ENCODE results near the gene TGFBR3.
"Not testable (repeated sequence)": the region's sequence is repeated elsewhere in the genome, so short reads cannot be mapped to it uniquely, and the experiment has no call there.

TGFBR3 gene

DNA sequence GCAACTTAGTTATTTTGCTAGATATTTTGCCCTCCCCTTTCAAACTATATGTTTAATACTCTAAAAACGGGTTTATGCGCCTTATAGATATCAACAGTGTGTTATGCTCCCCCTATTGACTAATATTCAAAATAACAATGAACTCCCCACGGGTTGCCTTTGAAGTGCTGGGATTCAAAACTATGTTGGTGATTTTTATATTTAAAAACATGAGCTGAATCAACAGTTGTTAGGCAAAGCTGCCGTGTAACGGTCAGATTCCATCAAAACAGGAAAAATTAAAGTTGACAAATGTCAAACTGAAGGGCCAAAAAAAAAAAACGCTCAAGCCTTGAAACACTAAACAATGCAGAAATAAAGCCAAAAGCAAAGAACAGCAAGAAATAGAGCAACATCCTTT is 2.5 kb downstream of the TGFBR3 start:
- DNase-seq (ENCODE audit: low read depth), result no peak

DNA sequence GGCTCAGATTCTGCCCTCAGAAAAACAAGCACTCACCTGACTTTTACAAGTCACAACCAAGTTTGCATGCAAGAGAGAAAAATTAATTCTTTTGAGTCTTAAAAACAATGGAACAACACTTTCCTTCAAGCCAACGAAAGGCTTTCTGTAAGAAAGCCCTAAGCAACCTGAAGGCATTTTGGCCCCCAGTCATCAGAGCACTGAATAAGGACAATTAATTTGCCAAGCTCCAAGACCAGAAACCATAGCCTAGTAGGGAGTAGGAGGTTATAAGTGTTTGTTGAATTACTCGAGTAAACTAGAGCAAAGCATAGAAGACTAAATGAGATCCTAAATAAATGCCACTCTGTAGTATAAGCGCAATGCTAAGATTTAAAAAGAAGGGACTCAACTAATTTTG is 4.7 kb downstream of the TGFBR3 start:
- DNase-seq (ENCODE audit: low read depth), result no peak

DNA sequence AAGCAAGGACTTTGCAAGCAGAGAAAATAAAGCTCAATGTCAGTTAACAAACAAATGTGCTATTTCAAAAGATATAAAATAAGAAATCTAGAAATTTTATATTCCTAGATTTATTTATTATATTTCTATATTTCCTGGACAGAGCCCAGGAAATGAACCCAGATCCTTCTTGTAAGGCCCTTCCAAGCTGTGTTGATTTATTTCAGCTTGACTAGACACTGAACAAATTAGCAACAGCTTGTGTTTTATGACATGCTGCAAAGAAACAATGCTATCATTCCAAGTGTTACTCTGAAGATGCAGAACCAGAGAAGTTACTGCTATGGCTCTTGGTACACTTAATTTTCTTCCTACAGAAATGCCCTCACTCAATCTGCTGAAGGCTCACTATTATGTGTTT is 6.2 kb downstream of the TGFBR3 start:
- DNase-seq (ENCODE audit: low read depth), result no peak

DNA sequence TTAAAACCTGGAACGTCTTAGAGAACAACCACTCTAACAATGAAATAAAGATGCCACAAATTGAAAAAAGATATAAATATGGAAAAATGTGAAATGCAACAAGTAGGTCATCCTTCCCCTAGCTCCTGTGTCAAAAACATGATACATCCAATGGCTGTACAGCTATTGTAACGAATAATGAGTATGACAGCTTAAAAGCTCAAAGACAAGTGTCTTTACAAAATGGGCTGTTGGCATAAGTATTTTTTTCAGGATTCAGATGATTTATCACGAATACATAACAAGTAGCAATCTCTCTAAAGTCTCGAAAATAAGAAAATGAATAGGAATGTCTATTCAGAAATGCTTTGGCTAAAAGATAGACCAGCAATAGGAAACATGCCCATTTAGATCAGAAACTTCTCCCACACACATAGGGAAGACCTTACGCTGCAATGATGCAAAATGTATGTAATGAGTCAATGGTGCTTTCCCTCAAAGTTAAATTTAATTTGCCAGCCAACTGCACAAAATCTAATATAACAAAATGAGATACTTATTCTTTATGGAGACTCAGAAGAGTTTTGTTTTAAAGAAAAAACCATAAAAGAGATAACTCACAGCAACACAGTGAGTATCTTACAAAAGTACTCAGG is 8.3 kb downstream of the TGFBR3 start:
- no peak for DNase-seq (ENCODE audit: low read depth)

DNA sequence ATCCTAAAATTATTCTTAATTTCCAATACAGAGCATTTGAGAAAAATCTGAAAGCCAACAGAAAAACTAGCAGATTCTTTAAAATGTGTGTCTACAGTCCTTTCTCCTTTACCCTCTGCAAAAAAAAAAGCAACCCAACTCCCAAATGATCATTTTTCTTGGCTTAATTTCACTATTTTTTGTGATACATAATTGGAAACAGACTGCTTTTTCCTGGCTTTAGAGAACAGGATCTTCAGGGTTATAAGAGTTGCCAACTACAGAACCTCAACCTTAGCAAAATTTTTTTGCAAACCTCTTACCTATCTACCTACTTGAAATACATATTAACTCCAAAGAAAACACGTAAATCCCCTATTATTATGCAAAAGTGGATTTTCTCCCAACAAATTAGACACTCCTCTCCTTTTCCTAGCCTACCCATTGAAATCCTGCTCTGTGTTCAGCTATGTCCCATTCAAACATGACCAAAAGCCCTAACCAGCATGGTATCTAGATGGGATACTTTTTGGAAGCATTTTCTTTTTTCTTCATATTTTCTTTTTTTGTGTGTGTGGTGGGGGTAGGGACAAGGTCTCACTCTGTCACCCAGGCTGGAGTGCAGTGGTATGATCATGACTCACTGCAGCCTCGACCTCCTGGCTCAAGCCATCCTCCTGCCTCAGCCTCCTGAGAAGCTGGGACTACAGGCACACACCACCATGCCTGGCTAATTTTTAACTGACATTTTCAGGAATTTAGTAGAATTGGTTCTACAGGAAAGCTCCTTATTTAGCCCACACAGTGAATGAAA is 9.0 kb downstream of the TGFBR3 start:
- no peak for DNase-seq (ENCODE audit: low read depth)

DNA sequence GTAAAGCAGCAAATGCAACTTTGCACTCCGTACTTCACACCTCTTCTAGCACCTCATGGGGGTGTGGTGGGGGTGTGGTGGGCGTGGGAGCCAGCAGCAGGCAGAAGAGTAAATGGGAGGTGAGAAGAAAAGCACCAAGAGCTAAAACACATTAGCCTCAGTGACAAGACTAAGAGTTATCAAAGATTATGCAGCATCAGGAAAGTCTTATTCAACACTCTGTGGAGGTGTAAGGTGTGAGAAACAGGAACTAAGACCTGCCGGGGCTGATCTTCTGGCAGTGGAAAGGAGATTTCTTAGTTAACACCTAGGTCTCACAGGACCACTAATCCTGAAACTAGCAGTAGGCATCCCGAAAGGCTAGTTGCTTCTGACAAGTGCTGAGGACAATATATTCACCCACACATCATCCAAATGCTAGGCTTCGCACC is 9.9 kb downstream of the TGFBR3 start:
- DNase-seq (ENCODE audit: low read depth), result no peak

DNA sequence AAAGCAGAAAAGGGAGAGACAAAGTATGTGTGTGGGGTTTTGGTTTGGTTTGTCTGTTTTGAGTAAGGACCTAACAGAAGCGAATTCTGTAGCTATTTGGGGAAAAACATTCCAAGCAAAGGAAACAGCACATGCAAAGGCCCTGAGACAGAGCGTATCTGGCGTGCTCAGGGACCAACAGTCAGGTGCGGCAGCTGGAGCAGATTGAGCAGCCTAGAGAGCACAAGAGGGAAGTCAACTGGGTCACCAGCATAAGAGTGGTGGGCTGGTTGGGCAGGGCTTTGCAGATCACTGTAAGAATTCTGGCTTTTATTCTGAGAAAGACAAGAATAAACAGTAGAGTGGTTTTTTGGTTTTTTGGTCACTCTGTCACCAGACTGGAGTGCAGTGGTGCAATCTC is 11.8 kb downstream of the TGFBR3 start:
- DNase-seq (ENCODE audit: low read depth), result no peak

DNA sequence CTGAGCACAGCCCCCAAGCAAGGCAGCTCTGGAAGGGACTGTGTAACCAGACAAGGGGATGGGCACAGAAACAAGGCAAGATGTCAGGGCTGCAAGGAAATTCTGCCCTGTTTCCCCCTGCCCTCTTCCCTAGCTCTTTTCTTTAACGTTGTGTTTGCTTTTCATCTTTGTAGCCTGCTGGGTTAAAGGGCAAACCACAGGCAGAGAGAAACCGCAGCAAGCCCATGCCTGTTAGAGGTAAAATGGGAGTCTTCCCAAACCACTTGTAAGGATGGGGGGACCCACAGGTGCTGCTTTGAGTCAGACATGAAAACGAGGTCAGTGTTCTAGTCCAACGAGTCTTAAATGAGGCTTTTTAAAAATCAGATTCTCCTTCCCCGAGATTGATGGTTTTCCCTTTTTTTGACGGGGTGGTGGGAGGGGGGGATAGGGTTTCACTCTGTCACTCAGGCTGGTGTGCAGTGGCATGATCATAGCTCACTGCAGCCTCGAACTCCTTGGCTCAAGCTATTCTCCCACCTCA is 13.3 kb downstream of the TGFBR3 start:
- no peak for DNase-seq (ENCODE audit: low read depth)

DNA sequence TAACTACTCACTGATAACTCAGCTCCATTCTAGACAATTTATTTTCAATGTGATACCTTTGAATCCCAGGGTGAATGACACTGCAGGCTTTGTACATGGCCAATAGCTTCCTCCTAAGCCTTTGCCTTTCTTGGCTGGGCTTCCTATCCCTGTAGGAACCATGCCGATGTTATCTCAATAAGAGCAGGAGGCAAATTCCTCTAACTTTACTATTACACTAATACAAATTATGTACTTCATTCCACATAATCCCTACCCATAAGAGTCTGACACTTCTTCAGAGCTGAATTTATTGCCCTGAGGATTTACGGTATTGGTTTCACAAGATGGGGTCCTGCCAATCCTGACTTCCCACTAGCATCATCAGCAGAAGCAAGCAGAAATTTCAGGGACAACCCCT is 14.0 kb downstream of the TGFBR3 start:
- no peak for DNase-seq (ENCODE audit: low read depth)

DNA sequence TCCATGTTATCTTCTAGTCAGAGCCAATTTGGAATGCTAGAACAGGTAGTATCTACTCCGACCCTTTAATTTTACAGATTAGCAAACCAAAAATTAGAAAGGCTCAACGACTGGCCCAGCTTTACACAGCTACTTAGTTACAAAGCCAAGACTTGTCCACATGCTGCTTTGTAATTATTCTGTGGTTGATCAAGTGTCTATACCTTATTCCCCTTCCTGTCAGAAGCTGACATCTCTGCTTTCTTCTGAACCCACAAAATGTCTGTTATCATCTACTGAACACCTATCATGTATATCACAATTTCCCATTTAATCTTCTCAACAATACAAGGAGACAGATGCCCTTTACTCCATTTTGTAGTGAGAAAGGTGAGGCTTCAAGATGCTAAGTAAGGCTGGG is 15.6 kb downstream of the TGFBR3 start:
- DNase-seq (ENCODE audit: low read depth), result no peak

DNA sequence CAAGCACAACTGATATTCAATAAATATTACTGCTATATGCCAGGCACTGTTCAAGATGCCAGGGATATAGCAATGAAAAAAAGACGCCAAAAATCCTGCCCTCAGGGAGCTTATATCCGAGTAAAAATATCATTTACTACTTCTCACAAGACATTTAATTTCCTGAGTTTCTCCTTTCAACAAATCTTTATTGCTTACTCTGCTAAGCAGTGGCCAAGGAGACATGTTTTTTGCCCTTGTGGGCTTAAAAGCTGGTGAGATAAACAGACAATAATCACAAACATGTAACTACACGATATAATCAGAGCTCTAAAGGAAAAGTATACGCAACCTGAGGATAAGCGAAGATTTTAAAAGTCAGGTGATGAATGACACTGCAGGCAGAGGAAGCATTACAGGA is 19.5 kb downstream of the TGFBR3 start:
- no peak for DNase-seq (ENCODE audit: low read depth)

DNA sequence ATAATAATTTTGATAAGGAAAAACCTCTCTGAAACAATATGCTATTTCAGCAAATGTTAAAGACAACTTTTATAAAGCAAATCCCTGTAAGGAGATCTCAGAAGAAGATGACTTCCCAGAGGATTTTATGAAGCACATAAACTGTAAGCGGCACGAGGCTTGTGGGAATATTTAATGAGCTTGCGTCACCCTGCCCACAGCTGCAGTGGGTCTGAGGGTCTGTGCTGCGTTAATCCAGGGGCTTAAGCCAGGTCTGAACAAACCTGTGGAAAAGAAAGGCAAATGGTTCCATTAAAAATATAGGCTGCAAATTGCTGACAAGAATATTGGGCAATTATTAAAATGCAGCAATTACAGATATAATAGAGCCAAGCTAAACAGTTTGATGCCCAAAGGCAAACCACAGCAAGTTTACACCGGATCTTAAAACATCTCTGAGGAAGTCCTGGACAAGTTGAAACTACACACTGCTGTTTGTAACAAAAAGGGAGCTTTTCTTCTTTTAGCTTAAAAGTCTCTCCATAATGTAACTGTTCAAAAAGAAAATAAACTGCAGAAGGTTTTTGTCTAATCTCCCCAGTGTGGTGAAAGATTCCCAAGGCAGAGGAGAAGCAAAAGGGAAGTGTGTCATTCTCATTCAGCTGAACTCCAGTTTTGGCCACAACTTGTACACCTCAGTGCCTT is 21.8 kb downstream of the TGFBR3 start:
- no peak for DNase-seq (ENCODE audit: low read depth)

DNA sequence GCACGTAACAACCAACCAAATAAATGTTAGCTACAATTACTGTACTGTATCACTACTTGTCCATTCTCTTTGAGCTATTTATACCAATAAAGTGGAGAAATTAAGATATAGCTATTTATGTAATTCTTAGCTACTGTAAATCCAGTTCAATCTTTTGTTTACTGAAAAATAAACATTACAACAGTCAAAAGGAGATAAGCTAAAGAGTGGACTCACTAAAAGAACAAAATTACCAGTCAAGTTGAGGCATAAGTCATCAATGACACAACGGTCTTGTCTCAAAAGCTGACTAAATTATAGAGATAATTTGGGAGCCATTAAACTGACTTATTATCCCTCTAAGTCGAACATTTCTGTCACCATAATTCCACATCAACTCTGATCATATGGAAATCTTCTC is 22.5 kb downstream of the TGFBR3 start:
- no peak for DNase-seq (ENCODE audit: low read depth)

DNA sequence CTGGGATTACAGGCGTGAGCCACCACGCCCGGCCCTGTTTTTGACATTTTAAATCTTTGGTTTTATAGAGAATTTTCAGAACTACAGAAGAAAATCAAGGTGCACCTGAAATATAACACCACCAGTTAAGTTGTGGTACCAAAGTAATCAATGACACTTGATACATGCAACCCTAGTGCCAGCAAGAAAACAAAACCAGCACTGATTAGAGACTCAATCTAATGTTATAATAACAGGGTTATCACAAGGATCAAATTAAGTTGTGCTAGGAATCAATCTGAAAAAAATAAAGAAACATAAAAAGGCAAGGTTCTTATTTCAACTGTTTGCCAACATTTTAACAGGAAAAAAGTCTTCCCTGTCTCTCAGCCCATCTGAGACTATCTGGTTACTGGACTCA is 23.8 kb downstream of the TGFBR3 start:
- DNase-seq (ENCODE audit: low read depth), result no peak

DNA sequence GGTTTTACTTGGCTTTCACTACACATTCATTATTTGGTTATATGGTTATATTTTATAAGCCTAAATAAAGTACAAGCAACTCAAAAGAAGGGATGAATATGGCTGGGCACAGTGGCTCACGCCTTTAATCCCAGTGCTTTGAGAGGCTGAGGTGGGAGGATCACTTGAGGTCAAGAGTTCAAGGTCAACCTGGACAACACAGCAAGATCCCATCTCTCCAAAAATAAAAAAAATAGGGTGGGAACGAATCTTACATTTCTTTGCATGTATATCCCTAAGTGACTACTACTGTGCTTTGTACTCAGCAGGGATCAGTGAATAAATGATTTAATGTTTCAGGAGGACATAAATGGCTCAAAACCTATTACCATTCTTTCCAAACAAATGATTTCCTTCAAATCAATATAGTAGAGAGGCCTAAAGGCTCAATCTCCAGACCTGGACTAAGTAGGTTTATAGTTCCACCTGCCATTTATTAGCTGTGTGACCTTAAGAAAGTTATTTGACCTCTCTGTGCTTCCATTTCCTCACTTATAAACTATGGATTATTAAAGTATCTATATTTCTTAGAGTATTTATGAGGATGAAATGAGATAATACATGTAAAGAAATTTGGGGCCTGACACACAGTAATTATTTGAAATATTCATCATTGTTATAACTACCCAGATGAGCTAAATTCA is 28.3 kb downstream of the TGFBR3 start:
- no peak for DNase-seq (ENCODE audit: low read depth)

DNA sequence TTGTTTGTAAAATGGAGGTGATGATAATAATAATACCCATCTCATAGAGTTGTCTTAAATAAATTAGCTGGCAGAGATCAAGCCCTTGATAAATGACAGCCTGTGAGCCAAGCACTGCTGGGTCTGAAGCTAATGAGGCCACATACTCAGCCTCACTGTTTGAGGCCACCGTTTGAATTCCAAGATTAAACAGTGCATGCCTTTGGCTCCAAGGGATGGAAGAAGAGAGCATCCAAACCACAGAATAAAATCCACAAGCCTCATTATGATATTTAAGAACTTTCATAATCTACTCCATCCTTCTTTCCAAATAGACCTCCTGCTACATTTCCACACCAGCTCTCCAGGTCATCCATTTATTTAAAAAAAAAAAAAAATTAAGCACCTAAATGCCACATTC is 29.0 kb downstream of the TGFBR3 start:
- no peak for DNase-seq (ENCODE audit: low read depth)

DNA sequence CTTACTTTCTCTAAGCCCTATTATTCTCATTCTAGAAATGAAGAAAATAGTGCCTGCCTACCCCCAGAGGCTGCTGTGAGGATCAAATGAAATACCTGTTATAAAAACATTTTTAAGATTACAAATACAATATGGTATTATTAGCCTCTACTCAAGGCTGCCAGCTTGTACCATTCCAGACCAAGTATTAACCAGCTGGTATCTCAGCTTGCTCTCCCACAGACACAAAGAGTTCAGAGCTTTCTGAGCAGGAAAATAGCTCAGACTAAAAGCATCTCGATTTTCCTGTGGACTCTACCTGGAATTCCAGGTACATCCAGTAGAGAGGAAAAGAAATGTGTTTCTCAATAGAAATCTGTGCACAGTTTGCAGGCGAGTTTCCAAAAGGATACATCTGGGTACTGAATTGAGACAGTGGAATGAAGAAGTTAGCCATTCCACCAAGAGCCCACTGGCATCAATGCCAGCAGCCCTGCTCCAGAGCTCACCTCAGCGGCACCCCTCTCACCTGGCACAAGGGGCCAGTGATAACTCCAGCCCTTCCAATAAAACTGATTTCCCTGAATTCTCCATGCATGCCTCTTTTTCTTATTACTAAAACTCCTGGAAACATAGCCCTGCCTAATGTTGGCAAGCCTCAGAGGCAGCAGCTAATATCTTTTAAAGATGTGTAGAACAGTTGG is 31.0 kb downstream of the TGFBR3 start:
- no peak for DNase-seq (ENCODE audit: low read depth)

DNA sequence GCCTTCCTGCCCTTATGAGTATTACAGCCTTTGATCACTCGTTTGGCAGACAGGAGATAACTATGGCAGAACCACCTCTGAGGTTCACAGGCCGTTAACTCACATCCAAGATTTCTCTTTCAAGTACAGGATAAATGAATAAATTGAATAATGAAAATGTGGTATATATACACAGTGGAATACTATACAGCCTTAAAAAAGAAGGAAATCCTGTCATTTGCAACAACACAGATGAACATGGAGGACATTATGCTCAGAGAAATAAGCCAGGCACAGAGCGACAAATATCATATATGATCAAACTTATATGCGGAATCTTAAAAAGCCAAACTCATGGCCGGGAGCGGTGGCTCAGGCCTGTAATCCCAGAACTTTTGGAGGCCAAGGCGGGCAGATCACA is 32.6 kb downstream of the TGFBR3 start:
- DNase-seq (ENCODE audit: low read depth), result no peak

DNA sequence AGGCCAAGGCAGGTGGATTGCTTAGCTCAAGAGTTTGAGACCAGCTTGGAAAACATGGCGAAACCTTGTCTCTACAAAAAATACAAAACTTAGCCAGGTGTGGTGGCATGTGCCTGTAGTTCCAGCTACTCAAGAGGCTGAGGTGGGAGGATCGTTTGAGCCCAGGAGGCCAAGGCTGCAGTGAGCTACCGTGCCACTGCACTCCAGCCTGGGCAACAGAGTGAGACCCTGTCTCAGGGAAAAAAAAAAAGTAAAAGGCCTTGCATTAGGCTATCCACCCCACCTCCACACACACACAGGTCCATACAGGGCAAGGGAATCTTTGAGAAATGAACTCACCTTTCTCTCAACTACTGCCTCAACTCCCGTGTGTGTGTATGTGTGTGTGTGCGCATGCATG is 33.9 kb downstream of the TGFBR3 start:
- DNase-seq (ENCODE audit: low read depth), result not testable (repeated sequence)

DNA sequence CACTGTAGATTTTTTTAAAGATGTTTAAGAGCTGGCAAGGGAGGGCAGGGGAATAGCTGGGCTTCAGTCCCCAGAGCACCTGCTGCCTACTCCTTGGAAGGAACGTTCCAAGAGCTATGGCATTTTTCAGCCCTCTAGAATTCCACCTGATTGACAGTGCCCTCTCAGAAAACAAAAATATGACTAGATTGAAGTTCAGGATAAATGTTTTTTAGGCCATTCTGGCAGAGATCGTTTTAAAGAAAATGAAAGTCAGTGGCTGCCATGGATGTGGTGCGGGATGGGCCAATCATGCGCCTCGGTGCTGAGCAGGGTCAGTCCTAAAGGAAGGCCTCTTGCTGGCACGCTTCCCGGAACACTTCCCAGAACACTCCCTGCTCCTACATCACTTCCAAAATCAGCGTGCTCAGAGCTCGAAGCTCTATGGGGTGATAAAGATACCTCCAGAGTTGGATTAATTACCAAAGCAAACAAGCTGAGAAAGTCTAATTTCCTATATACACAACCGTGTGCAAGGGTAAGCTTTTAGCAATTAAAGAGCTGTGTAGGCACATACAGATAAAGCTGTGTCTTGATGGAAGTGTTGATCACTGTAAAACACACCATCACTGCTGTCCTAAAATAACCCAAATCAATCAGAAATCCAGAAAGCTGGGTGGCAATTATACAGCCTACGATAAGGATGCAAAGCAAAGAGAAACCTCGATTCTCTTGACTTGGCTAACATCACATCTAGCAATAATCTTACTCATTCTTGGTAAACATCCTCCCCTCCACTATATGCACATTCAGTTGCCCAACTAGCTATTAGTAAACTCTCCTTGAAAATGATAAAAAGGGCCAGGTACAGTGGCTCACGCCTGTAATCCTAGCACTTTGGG is 34.6 kb downstream of the TGFBR3 start:
- DNase-seq (ENCODE audit: low read depth), result no peak

DNA sequence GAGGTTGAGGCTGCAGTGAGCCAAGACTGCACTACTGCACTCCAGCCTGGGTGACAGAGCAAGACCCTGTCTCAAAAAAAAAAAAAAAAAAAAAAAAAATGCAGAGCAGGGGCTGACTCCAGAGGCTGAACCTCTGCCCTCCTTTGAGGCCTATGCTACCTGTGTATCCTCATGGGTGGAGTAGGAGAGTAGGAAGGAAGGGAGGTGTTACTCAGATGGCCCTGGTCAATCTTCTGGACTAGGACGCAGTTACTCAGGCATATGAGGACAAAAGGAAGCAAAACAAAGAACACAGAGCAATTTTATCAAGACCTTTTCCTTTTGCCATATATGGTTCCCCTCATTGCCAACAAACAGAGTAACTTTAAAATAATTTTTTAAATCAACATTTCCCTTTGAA is 35.2 kb downstream of the TGFBR3 start:
- DNase-seq (ENCODE audit: low read depth), result no peak
